Mammary epithelial cell (primary cell): ENCODE data around the gene CDH4.

ENCODE experiments used
- CTCF ChIP-seq, 2 donors: IDR thresholded peaks in 1 of 2; conservative IDR thresholded peaks in 1 of 2; 2 replicates each; pipeline ENCODE4 v1.5.1; 2011 to 2012; ENCODE audit warnings: inconsistent platforms in 2 of 2, low read length in 2 of 2, mild to moderate bottlenecking in 2 of 2, control low read depth in 1 of 2, low read depth in 1 of 2; ENCODE audit not compliant: insufficient read depth in 1 of 2; ENCODE audit errors: extremely low read depth in 1 of 2
- EZH2 ChIP-seq: IDR thresholded peaks from 2 replicates; pipeline ENCODE4 v1.6.1; 2012; ENCODE audit warnings: low read length, inconsistent platforms, borderline replicate concordance

GRCh38 chr20:61313396-61313795, 61.3 kb downstream of the CDH4 start:
- TF ChIP-seq CTCF (conservative IDR thresholded peaks at IDR 0.05 in 1 of 2, IDR thresholded peaks at IDR 0.05 in 1 of 2; ENCODE audit: extremely low read depth in 1 of 2, insufficient read depth in 1 of 2, low read depth in 1 of 2, low read length in 2 of 2), result no peak
- TF ChIP-seq EZH2, result no peak
